MCF 10A (cell line): ENCODE data around the gene VPS26B. TPM values are rescaled to one million over a fixed set of nuclear protein-coding genes. Genes with fewer than 3 reads are reported as not detected.
A peak's percentile ranks its signal among the peaks of the same experiment; 100 is the strongest.
"Not testable (repeated sequence)": the region's sequence is repeated elsewhere in the genome, so short reads cannot be mapped to it uniquely, and the experiment has no call there.

Source experiments
- BruUV-seq: library from RNA; stranded (reverse); fragments of 400-500 nt; replicated peaks from 2 replicates; lab custom pipeline; 2021; lab: Mats Ljungman, UMichigan
- CTCF ChIA-PET: fragments of 300-600 bp; sonication (Branson Sonifier 250); formaldehyde crosslinking; extraction: SDS; loops from one replicate; lab custom pipeline; 2021; ENCODE audit warnings: antibody characterized with exemption, inconsistent platforms; lab: Yijun Ruan, JAX
- POLR2A ChIA-PET: fragments of 300-600, 350-650 bp; sonication (Branson Sonifier 250); formaldehyde crosslinking; extraction: SDS; loops from one replicate; lab custom pipeline; 2020; ENCODE audit warnings: antibody characterized with exemption, inconsistent platforms; lab: Yijun Ruan, JAX
- DNase-seq: peaks from one replicate; pipeline ENCODE4 v3.0.0-alpha.2; 2018; ENCODE audit not compliant: unreplicated experiment
- H3K27ac Mint-ChIP-seq: one replicate; pipeline ENCODE4 v1.8.0; 2022; ENCODE audit warnings: mild to moderate bottlenecking, low read depth, mixed read lengths; ENCODE audit not compliant: unreplicated experiment
- H3K27me3 Mint-ChIP-seq: one replicate; pipeline ENCODE4 v1.8.0; 2022; ENCODE audit warnings: mixed read lengths; ENCODE audit not compliant: insufficient read depth, unreplicated experiment
- H3K36me3 Mint-ChIP-seq: one replicate; pipeline ENCODE4 v1.8.0; 2022; ENCODE audit warnings: mild to moderate bottlenecking, moderate library complexity, mixed read lengths; ENCODE audit not compliant: insufficient read depth, unreplicated experiment
- H3K4me1 Mint-ChIP-seq: one replicate; pipeline ENCODE4 v1.8.0; 2022; ENCODE audit warnings: mixed read lengths; ENCODE audit not compliant: insufficient read depth, unreplicated experiment
- H3K4me3 Mint-ChIP-seq: one replicate; pipeline ENCODE4 v1.8.0; 2022; ENCODE audit warnings: mild to moderate bottlenecking, moderate library complexity, mixed read lengths; ENCODE audit not compliant: unreplicated experiment
- H3K9me3 Mint-ChIP-seq: one replicate; pipeline ENCODE4 v1.8.0; 2022; ENCODE audit warnings: mixed read lengths; ENCODE audit not compliant: unreplicated experiment
- intact Hi-C: fragments of 100-400 bp; cut with micrococcal nuclease; formaldehyde crosslinking; loops from 2 replicates; pipeline ENCODE4 v1.14.1; 2022
- total RNA-seq: library from RNA; stranded (reverse); gene quantifications from 2 replicates; pipeline ENCODE4 v1.2.3, GENCODE V29; 2022
- TF ChIP-seq, protein P1 (sequence below): fragments of 200-600 bp; IDR thresholded peaks from one replicate; pipeline ENCODE4 v1.8.0; 2022; ENCODE audit warnings: antibody characterized with exemption, mild to moderate bottlenecking; ENCODE audit not compliant: unreplicated experiment

The VPS26B gene
- total RNA-seq, 1 experiment from 2014 or later, result 45.2 TPM

DNA sequence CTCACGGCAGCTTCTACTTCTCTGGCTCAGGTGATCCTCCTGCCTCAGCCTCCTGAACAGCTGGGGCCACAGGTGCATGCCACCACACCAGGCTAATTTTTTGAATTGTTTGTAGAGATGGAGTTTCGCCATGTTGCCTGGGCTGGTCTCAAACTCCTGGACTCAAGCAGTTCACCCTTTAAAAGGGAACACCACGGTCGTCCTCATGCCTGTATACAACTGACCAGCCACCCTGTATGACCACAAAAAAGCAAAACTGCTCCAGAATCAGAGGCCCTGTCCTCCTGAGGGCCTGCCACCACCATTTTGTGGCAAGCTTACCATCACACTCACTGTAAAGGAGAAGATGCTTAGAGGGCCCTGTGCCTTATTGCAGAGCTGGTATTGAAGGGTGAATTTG lies 53.9 kb downstream of the VPS26B start:
- Mint-ChIP-seq H3K4me1 (no peaks in the 10 kb centered on the region), H3K27ac (no peak overlapping the region), H3K27me3 (peaks cover 23% of the 10 kb centered on the region), H3K4me3 (no peak overlapping the region), H3K9me3 (no peaks in the 10 kb centered on the region), H3K36me3 (no peaks in the 10 kb centered on the region)
- ChIA-PET CTCF (interaction anchor here (2.7 kb wide), 1 partner anchor 16 kb away, joined by 14 read pairs; no protein-coding TSS in a partner anchor), POLR2A (no interaction called here)
- intact Hi-C loops, result no loop called here
- TF ChIP-seq, protein P1, sequence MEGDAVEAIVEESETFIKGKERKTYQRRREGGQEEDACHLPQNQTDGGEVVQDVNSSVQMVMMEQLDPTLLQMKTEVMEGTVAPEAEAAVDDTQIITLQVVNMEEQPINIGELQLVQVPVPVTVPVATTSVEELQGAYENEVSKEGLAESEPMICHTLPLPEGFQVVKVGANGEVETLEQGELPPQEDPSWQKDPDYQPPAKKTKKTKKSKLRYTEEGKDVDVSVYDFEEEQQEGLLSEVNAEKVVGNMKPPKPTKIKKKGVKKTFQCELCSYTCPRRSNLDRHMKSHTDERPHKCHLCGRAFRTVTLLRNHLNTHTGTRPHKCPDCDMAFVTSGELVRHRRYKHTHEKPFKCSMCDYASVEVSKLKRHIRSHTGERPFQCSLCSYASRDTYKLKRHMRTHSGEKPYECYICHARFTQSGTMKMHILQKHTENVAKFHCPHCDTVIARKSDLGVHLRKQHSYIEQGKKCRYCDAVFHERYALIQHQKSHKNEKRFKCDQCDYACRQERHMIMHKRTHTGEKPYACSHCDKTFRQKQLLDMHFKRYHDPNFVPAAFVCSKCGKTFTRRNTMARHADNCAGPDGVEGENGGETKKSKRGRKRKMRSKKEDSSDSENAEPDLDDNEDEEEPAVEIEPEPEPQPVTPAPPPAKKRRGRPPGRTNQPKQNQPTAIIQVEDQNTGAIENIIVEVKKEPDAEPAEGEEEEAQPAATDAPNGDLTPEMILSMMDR, result no peak
- DNase-seq, result no peak
- no TSS peak for BruUV-seq

DNA sequence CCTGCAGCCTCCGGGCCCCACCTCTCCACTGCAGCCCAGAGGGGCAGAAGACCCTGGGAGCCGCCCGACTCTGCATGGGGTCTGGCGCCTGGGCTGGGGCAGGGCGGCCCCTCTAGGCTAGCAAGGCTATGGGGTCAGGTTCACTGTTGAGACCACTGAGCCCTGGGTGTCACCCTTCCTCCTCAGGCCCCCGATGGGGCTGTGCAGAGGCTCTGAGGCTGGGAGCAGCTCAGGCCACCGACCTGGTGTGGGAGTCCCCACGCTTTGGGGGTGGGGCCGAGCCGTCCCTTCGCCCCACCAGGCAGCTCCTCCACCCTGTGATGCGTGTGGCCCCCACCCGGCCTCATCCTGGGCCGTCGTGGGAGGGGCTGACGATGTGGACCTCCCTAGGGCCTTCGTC lies 57.2 kb downstream of the VPS26B start:
- peaks cover 11% of the 10 kb centered on the region for H3K27me3 Mint-ChIP-seq
- POLR2A ChIA-PET, H3K4me1 Mint-ChIP-seq, DNase-seq, BruUV-seq, H3K36me3 Mint-ChIP-seq, H3K4me3 Mint-ChIP-seq, H3K27ac Mint-ChIP-seq, H3K9me3 Mint-ChIP-seq: not testable (repeated sequence)
- intact Hi-C loops, result loop anchor here (2.0 kb wide), 1 partner anchor 63 kb away; no protein-coding TSS in a partner anchor
- CTCF ChIA-PET, result interaction anchor here (1.4 kb wide), 1 partner anchor 9 kb away, joined by 4 read pairs; no protein-coding TSS in a partner anchor

DNA sequence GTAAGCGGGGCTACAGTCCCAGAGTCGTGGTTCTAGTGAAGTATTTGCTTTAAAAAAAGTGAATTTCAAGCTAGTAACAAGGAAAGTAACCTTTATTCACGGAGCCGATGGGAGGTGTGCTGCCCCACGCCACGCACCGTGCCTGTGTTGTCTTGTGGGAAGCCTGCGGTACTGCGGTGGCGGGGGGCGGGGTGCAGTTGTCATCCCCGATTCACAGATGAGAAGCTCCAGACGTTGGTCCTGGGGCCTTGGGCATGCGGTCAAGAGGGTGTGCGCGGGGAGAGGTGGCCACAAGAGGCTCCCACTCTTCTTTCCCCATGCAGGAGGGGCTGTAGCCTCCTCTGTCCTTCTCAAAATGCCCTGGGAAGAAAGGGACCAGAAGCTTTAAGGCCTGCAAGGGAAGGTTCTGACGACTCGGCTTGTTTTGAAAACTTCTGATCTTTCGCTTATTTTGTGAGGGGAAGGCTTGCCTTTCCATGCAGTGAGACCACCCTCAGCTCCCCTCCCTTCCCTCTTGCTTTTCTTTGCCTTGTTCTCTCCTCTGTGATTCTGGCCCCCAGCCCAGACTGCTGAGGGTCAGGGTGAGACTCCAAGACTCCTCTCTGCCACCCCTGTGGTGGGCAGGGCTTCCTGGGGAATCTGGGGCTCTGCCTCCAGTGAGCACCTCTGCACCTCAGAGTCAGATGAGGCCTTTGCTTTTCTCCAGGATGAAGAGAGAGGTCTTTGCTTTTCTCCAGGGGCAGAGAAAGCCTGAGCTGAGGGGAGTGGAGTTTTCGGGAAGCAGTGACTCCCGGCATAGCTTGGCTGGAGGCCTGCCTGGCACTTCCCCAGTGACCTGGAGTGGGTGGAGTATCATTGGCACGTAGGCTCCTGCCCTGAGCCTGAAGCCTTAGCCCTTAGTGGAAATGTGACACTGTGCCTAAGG lies 57.9 kb downstream of the VPS26B start:
- TF ChIP-seq, protein P1, result no peak
- Mint-ChIP-seq H3K4me1 (no peaks in the 10 kb centered on the region), H3K9me3 (no peaks in the 10 kb centered on the region), H3K36me3 (no peaks in the 10 kb centered on the region), H3K27me3 (peaks cover 3% of the 10 kb centered on the region), H3K27ac (no peak overlapping the region), H3K4me3 (no peak overlapping the region)
- intact Hi-C loops, result no loop called here
- peak; percentile 20 for DNase-seq
- ChIA-PET CTCF (interaction anchor here (0.5 to 1.4 kb wide), 2 partner anchors 9 to 28 kb away, joined by 4 read pairs; no protein-coding TSS in a partner anchor), POLR2A (interaction anchor here (0.7 kb wide), 1 partner anchor 13 kb away, joined by 3 read pairs; no protein-coding TSS in a partner anchor)
- no TSS peak for BruUV-seq

DNA sequence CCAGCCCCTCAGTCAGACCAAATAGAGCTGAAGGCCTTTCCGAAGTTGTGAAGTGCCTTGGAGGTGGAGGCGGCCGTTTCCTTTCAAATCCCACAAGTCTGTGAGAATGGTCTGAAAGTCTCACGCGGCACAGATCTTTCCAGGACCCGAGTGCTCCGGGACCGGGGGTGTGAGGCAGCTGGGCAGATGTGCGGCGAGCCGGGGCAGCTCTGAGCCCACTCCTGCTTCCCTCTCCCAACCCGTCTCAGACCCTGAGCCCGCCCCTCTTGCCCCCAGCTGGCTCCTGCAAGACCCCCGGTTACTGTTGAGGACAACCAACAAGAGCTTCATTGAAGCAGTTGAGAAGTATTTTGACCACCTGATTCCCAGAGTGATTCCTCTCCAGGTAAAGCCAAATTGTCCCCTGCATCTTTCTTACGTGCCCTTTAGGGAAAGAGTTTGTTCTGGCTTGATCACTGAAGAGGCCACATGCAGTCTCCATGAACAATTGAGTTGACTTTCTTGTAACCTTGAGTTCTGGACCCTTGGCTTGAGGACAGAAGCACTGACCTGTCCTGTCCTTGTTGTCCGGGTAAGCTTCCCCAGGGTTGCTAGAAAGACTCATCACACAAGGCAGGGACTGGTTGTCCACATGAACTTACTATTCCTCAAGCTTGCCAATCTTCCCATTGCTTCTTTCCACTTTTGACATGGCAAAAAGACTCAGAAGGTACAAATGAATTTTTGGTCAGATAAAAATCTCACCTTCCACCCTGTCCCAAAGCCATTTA lies 59.2 kb downstream of the VPS26B start:
- no peaks in the 10 kb centered on the region for H3K36me3 Mint-ChIP-seq
- H3K27me3 Mint-ChIP-seq, result no peaks in the 10 kb centered on the region
- intact Hi-C loops, result no loop called here
- TF ChIP-seq, protein P1, result no peak
- H3K4me1 Mint-ChIP-seq, result no peaks in the 10 kb centered on the region
- H3K4me3 Mint-ChIP-seq, result no peak overlapping the region
- no peak for DNase-seq
- H3K9me3 Mint-ChIP-seq, result no peaks in the 10 kb centered on the region
- POLR2A ChIA-PET, result no interaction called here
- BruUV-seq, result no TSS peak
- CTCF ChIA-PET, result interaction anchor here (0.5 to 0.6 kb wide), 3 partner anchors 27 to 484 kb away, joined by 3 to 4 read pairs (median 3); no protein-coding TSS in a partner anchor
- H3K27ac Mint-ChIP-seq, result no peak overlapping the region

DNA sequence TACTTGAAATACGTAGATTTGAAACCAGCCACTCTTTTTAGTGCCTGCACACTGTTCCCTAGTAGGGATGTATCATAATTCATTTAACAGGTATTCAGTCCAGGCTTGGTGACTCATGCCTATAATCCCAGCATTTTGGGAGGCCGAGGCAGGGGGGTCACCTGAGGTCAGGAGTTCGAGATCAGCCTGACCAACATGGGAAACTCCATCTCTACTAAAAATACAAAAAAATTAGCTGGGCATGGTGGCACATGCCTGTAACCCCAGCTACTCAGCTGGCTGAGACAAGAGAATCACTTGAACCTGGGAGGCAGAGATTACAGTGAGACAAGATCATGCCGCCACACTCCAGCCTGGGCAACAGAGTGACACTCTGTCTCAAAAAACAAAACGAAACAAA lies 59.9 kb downstream of the VPS26B start:
- intact Hi-C loops, H3K36me3 Mint-ChIP-seq, H3K4me1 Mint-ChIP-seq: not testable (repeated sequence)

More for the DNA sequence above, 59.9 kb downstream of the VPS26B start:
- CTCF ChIA-PET, BruUV-seq, DNase-seq, H3K4me3 Mint-ChIP-seq, H3K9me3 Mint-ChIP-seq, H3K27me3 Mint-ChIP-seq, POLR2A ChIA-PET, H3K27ac Mint-ChIP-seq: not testable (repeated sequence)
